Measurements from ENCODE around the gene PALLD.
A peak's percentile ranks its signal among the peaks of the same experiment; 100 is the strongest.
"Not testable (repeated sequence)": the region's sequence is repeated elsewhere in the genome, so short reads cannot be mapped to it uniquely, and the experiment has no call there.

Gene PALLD

DNA sequence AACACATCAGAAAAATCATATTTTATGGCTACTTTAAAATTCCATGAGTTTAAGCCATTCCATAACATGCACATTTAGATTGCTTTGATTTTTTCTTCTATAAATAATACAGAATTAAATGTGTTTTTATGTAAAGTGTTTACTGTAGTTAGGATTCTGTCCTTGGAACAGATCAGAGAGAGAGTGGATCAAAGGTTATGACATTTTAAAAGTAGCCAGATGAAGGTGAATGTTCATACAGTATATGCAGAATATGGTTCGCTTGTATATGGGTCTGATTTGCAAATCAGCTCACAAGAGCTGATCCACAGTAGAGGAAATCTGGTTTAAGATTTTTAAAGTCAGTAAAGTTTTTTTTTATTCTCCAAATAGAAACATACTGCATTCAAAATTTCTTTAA is 7.2 kb upstream of the PALLD start:
- in situ Hi-C loops (cut with MboI; ENCODE audit: low pct_unique_long_range_greater_than_20kb, low sequenced_read_pairs) = no loop called here
- DNase-seq = no peak

DNA sequence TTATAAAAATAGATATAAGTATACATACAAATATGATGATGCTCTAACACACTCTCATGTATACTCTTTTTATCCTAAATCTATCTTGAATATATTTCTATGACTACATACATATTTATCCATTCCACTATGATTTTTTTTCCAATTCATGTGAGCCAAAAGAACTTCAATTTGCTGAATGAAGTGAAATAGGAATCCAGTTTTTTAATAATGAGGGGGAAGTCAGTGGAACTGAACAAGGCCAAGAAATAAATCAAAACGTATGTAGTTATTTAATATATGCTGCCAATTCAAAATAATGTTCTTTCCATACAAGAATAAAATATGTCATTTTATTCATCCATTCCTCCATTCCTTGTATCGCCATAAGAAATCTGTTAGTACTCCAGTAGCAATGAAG is 6.1 kb upstream of the PALLD start:
- no peak for DNase-seq
- in situ Hi-C loops (cut with MboI; ENCODE audit: low pct_unique_long_range_greater_than_20kb, low sequenced_read_pairs) = no loop called here

DNA sequence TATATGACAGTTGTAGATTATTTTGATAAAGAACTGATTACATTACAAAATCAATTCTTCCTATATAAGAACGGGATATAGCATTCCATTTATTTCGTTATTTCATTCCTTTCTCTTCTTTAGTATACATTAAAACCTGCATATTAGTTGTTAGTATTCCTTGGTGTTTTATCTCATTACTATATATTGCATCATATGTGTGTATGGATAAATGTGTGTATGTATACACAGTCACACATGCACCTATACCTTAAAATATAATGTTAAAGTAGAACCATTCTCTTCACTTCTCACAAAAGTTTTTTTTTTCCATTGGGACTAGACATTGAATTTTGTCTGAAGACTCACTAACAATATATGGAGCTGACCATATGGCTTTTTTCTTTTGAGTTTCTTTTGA is 5.3 kb upstream of the PALLD start:
- in situ Hi-C loops (cut with MboI; ENCODE audit: low pct_unique_long_range_greater_than_20kb, low sequenced_read_pairs) = no loop called here

DNA sequence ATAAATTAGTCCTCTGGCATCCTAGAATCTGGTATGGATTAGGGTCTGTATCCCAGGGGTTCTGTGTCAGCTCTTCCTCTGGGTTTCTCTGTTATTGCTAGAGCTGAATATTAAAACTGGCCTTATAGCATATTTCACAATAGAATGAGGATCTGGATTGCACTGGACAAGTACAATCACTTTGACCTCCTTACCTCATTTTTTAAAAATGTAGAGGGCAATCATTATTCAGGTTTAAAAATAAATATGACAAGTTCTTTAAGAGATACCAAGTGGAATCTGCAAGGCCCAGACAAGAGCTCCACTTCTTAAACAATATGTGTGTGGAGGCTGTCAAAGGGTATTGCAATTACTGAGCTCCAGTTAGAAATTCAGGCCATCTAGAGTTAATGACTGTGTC is 1.4 kb downstream of the PALLD start:
- in situ Hi-C loops (cut with MboI; ENCODE audit: low pct_unique_long_range_greater_than_20kb, low sequenced_read_pairs) = no loop called here
- no peak for DNase-seq

More for the DNA sequence above, 5.3 kb upstream of the PALLD start:
- DNase-seq = no peak

DNA sequence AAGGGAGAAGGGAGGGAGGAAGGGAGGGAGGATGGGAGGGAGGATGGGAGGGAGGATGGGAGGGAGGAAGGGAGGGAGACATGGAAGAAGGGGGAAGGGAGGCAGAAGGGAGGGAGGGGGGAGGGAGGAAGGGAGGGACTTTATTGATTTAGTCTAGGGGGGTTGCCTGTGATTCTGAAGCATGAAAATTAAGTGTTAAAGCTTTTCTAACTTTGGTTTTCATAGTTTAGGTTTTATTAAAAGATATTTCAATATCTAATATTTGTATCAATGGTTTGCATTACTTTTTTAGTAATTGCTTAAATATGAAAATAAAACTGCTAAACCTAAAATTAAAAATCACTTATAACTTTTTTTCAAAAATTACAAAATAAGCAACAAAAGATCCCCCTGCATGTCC is 2.4 kb downstream of the PALLD start:
- in situ Hi-C loops (cut with MboI; ENCODE audit: low pct_unique_long_range_greater_than_20kb, low sequenced_read_pairs) = no loop called here
- DNase-seq = no peak

DNA sequence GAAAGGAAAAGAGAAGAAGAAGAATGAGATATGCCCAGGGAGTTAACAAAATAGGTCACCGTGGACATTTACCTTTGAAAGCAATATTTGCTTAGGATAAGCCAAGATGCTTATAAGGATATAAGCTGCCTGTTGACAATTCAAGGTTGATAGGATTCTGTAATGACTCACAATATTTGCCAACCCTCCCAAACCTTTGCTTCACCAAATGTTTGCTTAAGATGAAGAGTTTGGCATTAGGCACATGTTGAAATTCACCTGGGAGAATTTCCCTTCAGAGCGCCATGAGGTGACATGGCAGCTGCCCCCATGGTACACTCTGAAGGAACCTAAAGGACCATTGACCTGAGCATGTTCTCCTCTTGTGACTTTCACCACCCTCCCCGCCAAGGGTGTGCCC is 4.6 kb downstream of the PALLD start:
- in situ Hi-C loops (cut with MboI; ENCODE audit: low pct_unique_long_range_greater_than_20kb, low sequenced_read_pairs) = no loop called here
- DNase-seq = no peak

GRCh38 chr4:168502861-168503260 is 6.0 kb downstream of the PALLD start:
- in situ Hi-C loops (cut with MboI; ENCODE audit: low pct_unique_long_range_greater_than_20kb, low sequenced_read_pairs) = no loop called here

DNA sequence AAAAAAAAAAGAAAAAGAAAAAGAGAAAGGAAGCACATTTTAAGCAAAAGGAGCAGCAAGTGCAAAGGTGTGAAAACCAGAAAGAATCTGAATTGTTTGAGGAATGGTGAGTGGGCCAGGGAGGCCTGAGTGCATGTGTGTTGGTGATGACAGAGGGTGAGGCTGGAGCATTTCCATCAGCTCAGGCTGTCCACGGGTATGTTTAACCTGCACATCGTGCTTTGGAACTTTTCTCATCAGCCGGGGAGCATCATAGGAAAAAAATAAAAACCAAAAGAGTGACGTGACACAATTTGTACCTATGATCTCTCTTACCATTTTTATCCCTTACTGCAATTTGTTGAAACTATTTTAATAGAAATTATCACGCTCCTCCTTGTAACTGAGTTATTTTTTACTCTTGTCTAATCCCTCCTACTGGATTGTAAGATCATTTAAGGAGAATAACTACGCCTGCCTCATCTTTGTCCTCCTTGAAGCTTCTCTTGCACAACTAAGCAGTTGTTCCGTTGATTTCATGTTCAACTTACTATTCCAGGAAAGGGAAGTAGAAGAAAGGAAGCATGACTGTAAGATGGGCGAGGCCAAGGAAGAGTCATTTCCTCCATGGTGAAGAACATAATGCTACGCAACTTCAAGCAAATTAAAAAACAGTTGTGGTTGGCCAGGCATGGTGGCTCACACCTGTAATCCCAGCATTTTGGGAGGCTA is 7.0 kb downstream of the PALLD start:
- DNase-seq = peak; percentile 52
- in situ Hi-C loops (cut with MboI; ENCODE audit: low pct_unique_long_range_greater_than_20kb, low sequenced_read_pairs) = no loop called here

More at GRCh38 chr4:168502861-168503260, 6.0 kb downstream of the PALLD start:
- DNase-seq = no peak

- in situ Hi-C loops (cut with MboI; ENCODE audit: low pct_unique_long_range_greater_than_20kb, low sequenced_read_pairs) = no loop called here
- no peak for DNase-seq
Observed at GRCh38 chr4:168504526-168504925, 7.7 kb downstream of the PALLD start.

DNA sequence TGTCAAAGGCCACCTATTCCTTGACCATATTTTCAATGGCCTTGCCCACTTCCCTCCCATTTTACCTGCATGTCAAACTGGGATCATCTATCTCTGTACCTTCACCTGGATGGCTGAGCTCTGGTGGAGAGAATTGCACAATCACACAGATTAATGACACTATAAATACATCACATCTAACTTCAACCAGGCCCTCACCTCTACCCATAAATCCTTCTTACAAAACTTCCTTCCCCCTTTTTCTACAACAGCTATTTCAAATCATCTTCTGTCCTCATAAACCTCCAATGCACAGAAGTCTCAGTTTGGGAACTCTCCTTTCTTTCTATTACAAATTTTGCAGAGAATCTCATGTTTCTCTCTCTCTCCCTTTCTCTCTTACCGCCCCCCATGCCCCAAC is 9.2 kb downstream of the PALLD start:
- in situ Hi-C loops (cut with MboI; ENCODE audit: low pct_unique_long_range_greater_than_20kb, low sequenced_read_pairs) = no loop called here

GRCh38 chr4:168507178-168507815 is 10.4 kb downstream of the PALLD start:
- in situ Hi-C loops (cut with MboI; ENCODE audit: low pct_unique_long_range_greater_than_20kb, low sequenced_read_pairs) = no loop called here
- no peak for DNase-seq

More for the DNA sequence above, 9.2 kb downstream of the PALLD start:
- peak; percentile 69 for DNase-seq

- in situ Hi-C loops (cut with MboI; ENCODE audit: low pct_unique_long_range_greater_than_20kb, low sequenced_read_pairs) = no loop called here
- DNase-seq = no peak
Observed at GRCh38 chr4:168508683-168509082, 11.8 kb downstream of the PALLD start.

GRCh38 chr4:168509786-168510185 is 12.9 kb downstream of the PALLD start:
- in situ Hi-C loops (cut with MboI; ENCODE audit: low pct_unique_long_range_greater_than_20kb, low sequenced_read_pairs) = no loop called here
- no peak for DNase-seq

DNA sequence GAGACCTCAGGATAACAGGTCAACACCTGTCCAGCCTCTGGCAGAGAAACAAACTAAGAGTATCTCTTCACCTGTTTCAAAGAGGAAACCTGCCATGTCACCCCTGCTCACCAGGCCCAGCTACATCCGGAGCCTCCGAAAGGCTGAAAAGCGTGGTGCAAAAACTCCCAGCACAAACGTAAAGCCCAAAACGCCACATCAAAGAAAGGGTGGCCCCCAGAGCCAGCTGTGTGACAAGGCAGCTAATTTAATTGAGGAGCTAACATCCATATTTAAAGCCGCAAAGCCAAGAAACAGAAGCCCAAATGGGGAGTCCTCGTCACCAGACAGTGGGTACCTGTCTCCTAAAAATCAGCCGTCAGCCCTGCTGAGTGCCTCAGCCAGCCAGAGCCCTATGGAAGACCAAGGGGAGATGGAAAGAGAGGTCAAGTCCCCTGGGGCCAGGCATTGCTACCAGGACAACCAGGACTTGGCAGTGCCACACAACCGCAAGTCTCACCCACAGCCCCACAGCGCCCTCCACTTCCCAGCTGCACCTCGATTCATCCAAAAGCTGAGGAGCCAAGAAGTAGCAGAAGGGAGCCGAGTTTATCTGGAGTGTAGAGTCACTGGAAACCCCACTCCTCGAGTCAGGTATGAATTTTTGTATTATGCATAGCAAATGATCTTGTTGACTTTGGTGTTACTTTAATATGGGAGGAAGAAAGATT is 15.1 kb downstream of the PALLD start:
- in situ Hi-C loops (cut with MboI; ENCODE audit: low pct_unique_long_range_greater_than_20kb, low sequenced_read_pairs) = no loop called here
- no peak for DNase-seq

DNA sequence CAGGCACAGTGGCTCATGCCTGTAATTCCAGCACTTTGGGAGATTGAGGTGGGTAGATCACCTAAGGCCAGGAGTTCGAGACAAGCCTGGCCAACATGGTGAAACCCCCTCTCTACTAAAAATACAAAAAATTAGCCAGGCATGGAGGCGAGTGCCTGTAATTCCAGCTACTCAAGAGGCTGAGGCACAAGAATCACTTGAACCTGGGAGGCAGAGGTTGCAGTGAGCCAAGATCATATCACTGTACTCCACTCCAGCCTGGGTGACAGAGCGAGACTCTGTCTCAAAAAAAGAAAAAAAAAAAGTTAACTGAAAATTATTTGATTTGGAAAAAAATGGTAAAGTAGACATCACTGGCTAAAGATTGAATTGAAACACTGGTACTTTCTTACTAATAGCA is 17.0 kb downstream of the PALLD start:
- DNase-seq; in situ Hi-C loops (cut with MboI; ENCODE audit: low pct_unique_long_range_greater_than_20kb, low sequenced_read_pairs): not testable (repeated sequence)

- peak; percentile 38 for DNase-seq
- in situ Hi-C loops (cut with MboI; ENCODE audit: low pct_unique_long_range_greater_than_20kb, low sequenced_read_pairs) = no loop called here
Observed at GRCh38 chr4:168514249-168514852, 17.5 kb downstream of the PALLD start.

DNA sequence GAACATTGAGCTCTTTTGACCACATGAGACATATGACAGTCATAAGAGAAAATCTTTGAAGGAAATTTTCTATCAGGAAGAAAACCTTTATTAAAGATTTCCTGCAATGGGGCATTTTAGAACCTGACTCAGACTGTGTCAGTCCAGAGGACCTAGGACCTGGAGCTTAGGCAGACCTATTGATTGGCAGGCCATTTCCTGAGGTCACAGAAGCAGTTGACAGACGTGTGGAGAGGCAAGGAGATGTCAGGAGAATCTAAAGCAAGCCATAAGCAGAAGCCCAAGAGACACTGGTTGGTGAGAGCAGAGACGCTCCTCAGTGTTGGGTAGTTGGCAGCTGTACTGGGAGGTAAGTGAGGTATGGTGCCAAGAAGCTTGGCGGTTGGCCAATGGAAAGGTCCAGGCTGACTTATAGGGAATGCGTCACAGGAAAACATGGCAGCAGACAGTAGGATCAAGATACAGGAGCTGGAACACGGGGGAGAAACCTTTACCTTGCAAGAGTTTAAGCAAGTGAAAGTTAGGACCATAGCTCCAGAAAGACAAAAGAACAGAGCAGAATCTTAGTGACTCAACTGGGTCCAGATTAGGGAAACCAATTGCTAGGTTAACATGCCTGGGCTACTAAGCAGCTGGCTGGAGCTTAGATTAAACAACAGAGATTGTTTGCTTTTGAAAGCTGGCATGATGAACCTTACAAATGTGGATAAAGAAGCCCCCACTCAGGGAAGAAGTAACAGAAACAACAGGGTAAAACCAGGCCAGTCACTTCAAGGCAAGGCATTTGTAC is 18.6 kb downstream of the PALLD start:
- no peak for DNase-seq
- in situ Hi-C loops (cut with MboI; ENCODE audit: low pct_unique_long_range_greater_than_20kb, low sequenced_read_pairs) = no loop called here

DNA sequence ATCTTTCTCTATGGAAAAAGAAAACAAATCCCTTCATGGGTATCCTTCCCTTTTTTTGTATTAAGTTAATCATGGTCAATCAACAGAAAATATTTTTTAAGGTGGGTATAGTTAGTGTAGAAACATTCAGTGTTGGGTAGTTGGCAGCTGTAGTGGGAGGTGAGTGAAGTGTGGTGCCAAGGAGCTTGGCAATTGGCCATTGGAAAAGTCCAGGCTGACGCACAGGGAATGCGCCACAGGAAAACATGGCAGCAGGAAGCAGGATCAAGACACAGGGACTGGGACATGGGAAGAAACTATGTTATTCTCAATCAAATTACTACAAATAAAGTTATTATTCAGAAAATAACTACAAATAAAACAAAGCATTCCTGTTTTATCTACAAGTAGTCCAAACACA is 20.0 kb downstream of the PALLD start:
- in situ Hi-C loops (cut with MboI; ENCODE audit: low pct_unique_long_range_greater_than_20kb, low sequenced_read_pairs) = no loop called here
- DNase-seq = no peak

DNA sequence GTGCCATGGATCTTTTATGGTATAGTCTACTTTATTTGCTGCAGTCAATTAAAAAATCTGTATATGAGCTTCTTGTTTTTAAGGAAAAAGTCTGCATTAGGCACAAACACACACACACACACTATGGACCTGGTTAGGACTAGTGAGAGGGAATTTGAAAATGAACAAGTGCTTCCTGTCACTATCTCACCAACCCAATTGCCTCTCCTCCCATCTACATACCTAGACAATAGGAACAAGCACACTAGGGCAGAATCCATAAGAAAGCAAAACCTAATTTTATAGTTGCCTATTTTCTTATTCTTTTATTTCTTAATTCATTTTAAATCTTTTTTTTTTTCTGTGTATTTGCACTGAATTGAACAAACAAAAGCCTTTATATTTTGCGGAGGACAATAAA is 22.7 kb downstream of the PALLD start:
- DNase-seq = no peak
- in situ Hi-C loops (cut with MboI; ENCODE audit: low pct_unique_long_range_greater_than_20kb, low sequenced_read_pairs) = no loop called here

Measured in KBM-7 (cell line).